Astrocyte of the cerebellum (primary cell): ENCODE results near the gene AVPR1B.

ENCODE experiments used
- DNase-seq: peaks from one replicate; pipeline ENCODE4 v3.0.0-alpha.2; 2011; ENCODE audit warnings: low read depth
- H3K4me3 ChIP-seq: 2 replicates; pipeline ENCODE4 v1.5.1; 2011; ENCODE audit warnings: mild to moderate bottlenecking, low read depth, low read length, moderate library complexity
- in situ Hi-C: cut with HindIII; loops from 2 replicates; pipeline ENCODE4 v1.10.0; 2017; ENCODE audit warnings: low sequenced_read_pairs
- TF ChIP-seq, protein P1 (sequence below): IDR thresholded peaks from 2 replicates; pipeline ENCODE4 v1.5.1; 2012; ENCODE audit warnings: low read length, low read depth, moderate library complexity, mild to moderate bottlenecking; ENCODE audit errors: missing control alignments

The AVPR1B gene

GRCh38 chr1:206102292-206102936 is 14.8 kb downstream of the AVPR1B start:
- TF ChIP-seq, protein P1, sequence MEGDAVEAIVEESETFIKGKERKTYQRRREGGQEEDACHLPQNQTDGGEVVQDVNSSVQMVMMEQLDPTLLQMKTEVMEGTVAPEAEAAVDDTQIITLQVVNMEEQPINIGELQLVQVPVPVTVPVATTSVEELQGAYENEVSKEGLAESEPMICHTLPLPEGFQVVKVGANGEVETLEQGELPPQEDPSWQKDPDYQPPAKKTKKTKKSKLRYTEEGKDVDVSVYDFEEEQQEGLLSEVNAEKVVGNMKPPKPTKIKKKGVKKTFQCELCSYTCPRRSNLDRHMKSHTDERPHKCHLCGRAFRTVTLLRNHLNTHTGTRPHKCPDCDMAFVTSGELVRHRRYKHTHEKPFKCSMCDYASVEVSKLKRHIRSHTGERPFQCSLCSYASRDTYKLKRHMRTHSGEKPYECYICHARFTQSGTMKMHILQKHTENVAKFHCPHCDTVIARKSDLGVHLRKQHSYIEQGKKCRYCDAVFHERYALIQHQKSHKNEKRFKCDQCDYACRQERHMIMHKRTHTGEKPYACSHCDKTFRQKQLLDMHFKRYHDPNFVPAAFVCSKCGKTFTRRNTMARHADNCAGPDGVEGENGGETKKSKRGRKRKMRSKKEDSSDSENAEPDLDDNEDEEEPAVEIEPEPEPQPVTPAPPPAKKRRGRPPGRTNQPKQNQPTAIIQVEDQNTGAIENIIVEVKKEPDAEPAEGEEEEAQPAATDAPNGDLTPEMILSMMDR: no peak
- no peak for DNase-seq
- no peak overlapping the region for H3K4me3 ChIP-seq
- in situ Hi-C loops: loop anchor here (5.0 to 25.0 kb wide), 2 partner anchors 70 to 115 kb away; no protein-coding TSS in a partner anchor

GRCh38 chr1:206101351-206102045 is 15.7 kb downstream of the AVPR1B start:
- DNase-seq: no peak
- in situ Hi-C loops: loop anchor here (5.0 to 25.0 kb wide), 2 partner anchors 69 to 114 kb away; no protein-coding TSS in a partner anchor

DNA sequence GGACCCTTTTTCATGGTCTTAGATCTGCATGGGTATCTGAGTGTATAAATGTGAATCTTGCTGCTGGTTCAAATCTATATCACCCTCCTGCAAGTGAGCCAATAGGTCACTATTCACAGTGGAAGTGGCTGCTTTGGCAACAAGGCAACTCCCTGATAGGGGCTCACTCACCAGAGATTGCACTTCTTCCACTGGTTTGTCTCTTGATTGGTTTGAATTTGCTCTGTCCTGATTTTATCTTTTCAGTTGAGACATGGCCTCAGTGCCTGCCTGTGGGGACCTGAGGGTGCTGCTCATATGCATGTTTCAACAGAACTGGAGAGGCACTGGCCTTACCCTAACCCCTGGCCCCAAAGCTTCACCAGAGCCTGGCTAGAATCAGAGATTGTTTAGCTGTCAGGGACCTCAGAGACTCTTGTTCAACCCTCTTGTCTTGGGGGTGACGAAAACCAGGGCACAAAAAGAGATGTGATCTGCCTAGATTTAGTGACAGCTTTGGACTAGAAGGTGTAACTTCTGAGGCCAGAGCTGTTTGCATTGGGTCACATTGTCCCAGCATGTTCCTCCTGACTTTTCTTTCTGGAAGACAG is 16.9 kb downstream of the AVPR1B start:
- in situ Hi-C loops: loop anchor here (5.0 to 25.0 kb wide), 2 partner anchors 68 to 113 kb away; no protein-coding TSS in a partner anchor
- no peak for DNase-seq
- TF ChIP-seq, protein P1: no peak

More at GRCh38 chr1:206101351-206102045, 15.7 kb downstream of the AVPR1B start:
- TF ChIP-seq, protein P1: no peak
- no peak overlapping the region for H3K4me3 ChIP-seq

DNA sequence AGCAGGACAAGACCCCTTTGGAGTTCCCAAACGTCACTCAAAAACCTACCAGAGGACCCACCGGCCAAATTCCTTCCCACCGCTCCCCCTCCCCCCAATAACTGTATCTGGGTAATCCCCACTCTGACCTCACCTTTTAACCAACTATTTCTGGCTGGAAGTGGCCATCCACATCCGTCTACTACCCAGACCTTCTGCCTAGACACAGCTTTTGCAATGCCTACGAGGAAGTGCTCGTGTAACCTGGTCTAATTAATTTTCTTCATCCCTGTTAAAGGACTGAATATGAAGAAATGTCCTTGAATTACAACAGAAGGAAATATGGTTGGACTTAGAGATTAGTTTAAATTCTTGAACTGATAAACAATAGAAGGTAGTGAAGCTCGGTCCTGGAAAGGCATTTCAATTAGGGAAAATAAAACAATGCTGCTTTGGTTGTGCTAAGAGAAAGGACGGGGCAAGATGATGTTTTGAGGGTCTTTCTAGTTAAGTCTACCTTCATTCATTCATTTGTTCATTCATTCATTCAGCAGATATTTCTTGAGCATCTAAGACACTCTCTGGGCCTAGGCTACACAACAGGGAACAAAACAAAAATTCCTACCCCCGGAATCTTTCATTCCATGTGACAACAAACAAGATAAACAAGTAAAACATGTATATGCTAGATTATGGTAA is 18.8 kb downstream of the AVPR1B start:
- in situ Hi-C loops: no loop called here
- DNase-seq: no peak
- TF ChIP-seq, protein P1: no peak
- no peak overlapping the region for H3K4me3 ChIP-seq

More for the DNA sequence above, 16.9 kb downstream of the AVPR1B start:
- H3K4me3 ChIP-seq: no peak overlapping the region

DNA sequence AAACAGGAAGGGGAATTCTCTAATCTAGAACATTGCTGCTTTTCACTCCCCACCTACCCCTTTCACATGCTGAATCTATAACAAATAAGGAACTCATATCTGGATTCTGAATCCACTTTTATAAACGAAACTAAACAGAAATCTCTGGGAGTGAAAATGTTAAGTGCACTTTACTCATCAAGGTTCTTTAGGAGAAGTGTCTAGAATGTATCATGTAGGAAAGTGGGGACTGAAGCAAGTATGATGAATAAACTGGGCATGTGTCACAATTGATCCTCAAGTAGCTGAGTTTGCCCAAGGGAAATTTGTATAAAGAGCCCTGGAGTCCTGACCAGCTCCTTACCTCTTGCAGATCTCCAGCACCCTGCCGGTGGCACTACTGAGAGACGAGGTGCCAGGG is 19.8 kb downstream of the AVPR1B start:
- in situ Hi-C loops: no loop called here
- TF ChIP-seq, protein P1: no peak
- no peak overlapping the region for H3K4me3 ChIP-seq
- DNase-seq: no peak

DNA sequence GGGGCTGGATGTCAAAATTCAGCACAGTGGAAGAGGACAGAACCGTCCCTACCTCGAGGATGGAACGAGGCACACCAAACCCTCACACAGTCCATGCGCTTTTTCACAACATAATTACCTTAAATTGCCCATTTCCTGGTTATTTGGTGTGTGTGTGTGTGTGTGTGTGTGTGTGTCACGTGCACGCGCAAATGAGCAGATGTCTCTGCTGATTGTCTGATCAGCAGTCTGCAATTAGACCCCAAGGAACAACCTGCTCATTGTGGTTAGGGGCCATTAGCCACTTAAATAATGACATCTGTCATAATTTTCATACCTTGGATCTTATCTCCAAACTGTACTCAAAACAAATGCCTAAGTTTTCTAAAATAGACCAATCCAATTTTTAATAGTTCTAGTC is 23.2 kb downstream of the AVPR1B start:
- no peak overlapping the region for H3K4me3 ChIP-seq
- DNase-seq: no peak
- in situ Hi-C loops: no loop called here
- TF ChIP-seq, protein P1: no peak
